DOHH2 (cell line): Measurements from ENCODE around the gene LRRC61.

Experiments used
- H3F3A ChIP-seq: fragments of 200-600 bp; sonication (generic), shearing (Covaris generic); 2 replicates; pipeline ENCODE4 v1.6.0; 2016; ENCODE audit warnings: antibody characterized with exemption, mild to moderate bottlenecking; ENCODE audit not compliant: control insufficient read depth, insufficient read depth
- H3K27ac ChIP-seq: fragments of 200-600 bp; sonication (generic); 2 replicates; pipeline ENCODE4 v1.5.1; 2014; ENCODE audit warnings: low read depth, mild to moderate bottlenecking, low read length, moderate library complexity
- H3K27me3 ChIP-seq: fragments of 200-600 bp; sonication (generic); 2 replicates; pipeline ENCODE4 v1.6.1; 2014; ENCODE audit warnings: mild to moderate bottlenecking, low read length, mixed read lengths; ENCODE audit not compliant: control insufficient read depth
- H3K36me3 ChIP-seq: fragments of 200-600 bp; sonication (generic); 2 replicates; pipeline ENCODE4 v1.6.1; 2014; ENCODE audit warnings: mild to moderate bottlenecking, low read length, moderate library complexity, mixed read lengths; ENCODE audit not compliant: control insufficient read depth
- H3K4me1 ChIP-seq: fragments of 200-600 bp; sonication (generic); 2 replicates; pipeline ENCODE4 v1.6.1; 2014; ENCODE audit warnings: mild to moderate bottlenecking, low read length, mixed read lengths; ENCODE audit not compliant: control insufficient read depth
- H3K4me2 ChIP-seq: fragments of 200-600 bp; sonication (generic); 2 replicates; pipeline ENCODE4 v1.6.0; 2014; ENCODE audit warnings: mild to moderate bottlenecking, low read length, moderate library complexity
- H3K4me3 ChIP-seq: fragments of 200-600 bp; sonication (generic); 2 replicates; pipeline ENCODE4 v1.5.1; 2014; ENCODE audit warnings: mild to moderate bottlenecking, low read length, mixed read lengths
- H3K79me2 ChIP-seq: fragments of 200-600 bp; sonication (generic); 2 replicates; pipeline ENCODE4 v1.6.1; 2014; ENCODE audit warnings: mild to moderate bottlenecking, low read length, mixed read lengths; ENCODE audit not compliant: control insufficient read depth
- H3K9me2 ChIP-seq: fragments of 200-600 bp; sonication (generic); replicated peaks from 2 replicates; pipeline ENCODE4 v1.6.1; 2014; ENCODE audit warnings: mild to moderate bottlenecking, low read length, mixed read lengths; ENCODE audit not compliant: control insufficient read depth
- H3K9me3 ChIP-seq: fragments of 200-600 bp; sonication (generic); 2 replicates; pipeline ENCODE4 v1.6.1; 2014; ENCODE audit warnings: antibody characterized with exemption, low read length, mixed read lengths; ENCODE audit not compliant: control insufficient read depth, insufficient read depth
- H4K20me1 ChIP-seq: fragments of 200-600 bp; sonication (generic); 2 replicates; pipeline ENCODE4 v1.6.0; 2014; ENCODE audit warnings: low read depth, mild to moderate bottlenecking, antibody characterized with exemption, low read length, moderate library complexity; ENCODE audit not compliant: control insufficient read depth, insufficient read depth
- EZH2phosphoT487 ChIP-seq: fragments of 200-600 bp; sonication (generic); IDR thresholded peaks from 2 replicates; pipeline ENCODE4 v1.6.1; 2017; ENCODE audit warnings: borderline replicate concordance, mild to moderate bottlenecking, antibody characterized with exemption, low read length, moderate library complexity, mixed read lengths
- TF ChIP-seq, protein P1 (sequence below): fragments of 200-600 bp; sonication (generic); IDR thresholded peaks from one replicate; pipeline ENCODE4 v1.5.1; 2014; ENCODE audit warnings: antibody characterized with exemption, mild to moderate bottlenecking, low read depth, low read length; ENCODE audit not compliant: poor library complexity, severe bottlenecking

LRRC61 gene

DNA sequence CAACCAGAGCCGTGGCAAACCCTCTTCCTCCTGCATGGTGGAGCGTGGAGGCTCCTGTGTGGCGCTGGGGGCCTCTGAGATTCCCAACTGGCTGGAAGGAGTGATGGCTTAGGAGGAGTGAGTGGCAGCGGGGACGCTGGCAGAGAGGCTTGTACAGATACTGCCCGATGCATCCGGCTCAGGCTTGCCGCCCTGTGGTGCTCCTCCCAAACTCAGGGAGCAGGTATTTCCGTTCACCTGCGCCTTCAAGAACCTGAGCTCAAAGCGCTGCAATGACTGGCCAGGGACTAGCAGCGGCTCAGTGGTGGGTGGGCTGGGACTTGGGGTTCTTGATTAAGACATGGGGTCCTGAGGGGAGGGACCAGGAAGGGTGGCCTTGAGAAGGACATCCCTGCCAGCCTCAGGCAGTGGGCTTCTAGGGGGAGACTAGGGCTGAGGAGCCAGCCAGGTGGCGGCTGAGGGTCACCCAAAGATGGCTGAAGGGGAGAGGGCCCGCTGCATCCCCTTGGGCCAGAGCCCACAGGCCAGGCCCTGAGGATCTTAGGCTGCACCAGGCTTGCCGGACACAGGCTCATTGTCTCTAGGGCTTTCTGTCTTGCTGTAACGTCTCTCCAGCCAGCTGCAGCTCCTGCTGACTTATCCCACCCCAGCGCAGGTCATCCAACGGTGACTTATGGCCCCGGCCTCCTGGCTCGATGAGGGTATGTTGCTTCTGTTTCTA, 59.1 kb downstream of the LRRC61 start:
- Histone ChIP-seq H3K4me3 (peak overlapping the region; percentile 72), H3K27ac (peak overlapping the region; percentile 67), H3K4me1 (peaks cover 70% of the 10 kb centered on the region), H3K27me3 (no peaks in the 10 kb centered on the region), H3K9me3 (no peaks in the 10 kb centered on the region), H3K36me3 (peaks cover 15% of the 10 kb centered on the region), H3K9me2 (no peaks in the 10 kb centered on the region), H3K79me2 (peaks cover 54% of the 10 kb centered on the region), H3K4me2 (peak overlapping the region; percentile 86), H4K20me1 (no peaks in the 10 kb centered on the region; the same call in 1 of the 2 replicates), H3F3A (peaks cover 25% of the 10 kb centered on the region)
- TF ChIP-seq, protein P1, sequence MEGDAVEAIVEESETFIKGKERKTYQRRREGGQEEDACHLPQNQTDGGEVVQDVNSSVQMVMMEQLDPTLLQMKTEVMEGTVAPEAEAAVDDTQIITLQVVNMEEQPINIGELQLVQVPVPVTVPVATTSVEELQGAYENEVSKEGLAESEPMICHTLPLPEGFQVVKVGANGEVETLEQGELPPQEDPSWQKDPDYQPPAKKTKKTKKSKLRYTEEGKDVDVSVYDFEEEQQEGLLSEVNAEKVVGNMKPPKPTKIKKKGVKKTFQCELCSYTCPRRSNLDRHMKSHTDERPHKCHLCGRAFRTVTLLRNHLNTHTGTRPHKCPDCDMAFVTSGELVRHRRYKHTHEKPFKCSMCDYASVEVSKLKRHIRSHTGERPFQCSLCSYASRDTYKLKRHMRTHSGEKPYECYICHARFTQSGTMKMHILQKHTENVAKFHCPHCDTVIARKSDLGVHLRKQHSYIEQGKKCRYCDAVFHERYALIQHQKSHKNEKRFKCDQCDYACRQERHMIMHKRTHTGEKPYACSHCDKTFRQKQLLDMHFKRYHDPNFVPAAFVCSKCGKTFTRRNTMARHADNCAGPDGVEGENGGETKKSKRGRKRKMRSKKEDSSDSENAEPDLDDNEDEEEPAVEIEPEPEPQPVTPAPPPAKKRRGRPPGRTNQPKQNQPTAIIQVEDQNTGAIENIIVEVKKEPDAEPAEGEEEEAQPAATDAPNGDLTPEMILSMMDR, result peak; percentile 13
- no peak for TF ChIP-seq EZH2phosphoT487

DNA sequence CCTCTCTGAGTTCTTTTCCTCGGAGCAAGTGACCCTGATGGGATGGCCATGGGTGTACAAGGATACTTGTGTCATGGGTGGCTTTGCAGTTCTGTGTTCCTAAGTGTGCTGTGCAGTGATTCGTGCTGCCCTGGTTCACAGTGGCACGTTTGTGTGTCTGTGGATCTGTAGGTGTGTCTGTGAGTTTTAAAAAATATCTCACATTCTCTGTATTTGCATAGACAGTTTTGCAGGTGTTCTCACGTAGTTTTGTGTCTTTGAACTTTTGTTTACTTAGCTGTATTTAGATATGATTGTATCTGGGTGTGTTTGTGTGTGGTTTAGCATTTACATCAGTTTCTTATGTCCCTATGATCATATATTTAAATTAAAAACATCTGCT, 59.7 kb downstream of the LRRC61 start:
- Histone ChIP-seq H4K20me1 (no peaks in the 10 kb centered on the region; the same call in 1 of the 2 replicates), H3K79me2 (peaks cover 54% of the 10 kb centered on the region), H3K36me3 (peaks cover 15% of the 10 kb centered on the region), H3K9me3 (no peaks in the 10 kb centered on the region), H3F3A (peaks cover 20% of the 10 kb centered on the region), H3K27ac (peak overlapping the region; percentile 67), H3K9me2 (no peaks in the 10 kb centered on the region), H3K4me1 (peaks cover 65% of the 10 kb centered on the region), H3K4me2 (peak overlapping the region; percentile 86), H3K4me3 (peak overlapping the region; percentile 72), H3K27me3 (no peaks in the 10 kb centered on the region)
- TF ChIP-seq EZH2phosphoT487, result no peak
- TF ChIP-seq, protein P1, result no peak

DNA sequence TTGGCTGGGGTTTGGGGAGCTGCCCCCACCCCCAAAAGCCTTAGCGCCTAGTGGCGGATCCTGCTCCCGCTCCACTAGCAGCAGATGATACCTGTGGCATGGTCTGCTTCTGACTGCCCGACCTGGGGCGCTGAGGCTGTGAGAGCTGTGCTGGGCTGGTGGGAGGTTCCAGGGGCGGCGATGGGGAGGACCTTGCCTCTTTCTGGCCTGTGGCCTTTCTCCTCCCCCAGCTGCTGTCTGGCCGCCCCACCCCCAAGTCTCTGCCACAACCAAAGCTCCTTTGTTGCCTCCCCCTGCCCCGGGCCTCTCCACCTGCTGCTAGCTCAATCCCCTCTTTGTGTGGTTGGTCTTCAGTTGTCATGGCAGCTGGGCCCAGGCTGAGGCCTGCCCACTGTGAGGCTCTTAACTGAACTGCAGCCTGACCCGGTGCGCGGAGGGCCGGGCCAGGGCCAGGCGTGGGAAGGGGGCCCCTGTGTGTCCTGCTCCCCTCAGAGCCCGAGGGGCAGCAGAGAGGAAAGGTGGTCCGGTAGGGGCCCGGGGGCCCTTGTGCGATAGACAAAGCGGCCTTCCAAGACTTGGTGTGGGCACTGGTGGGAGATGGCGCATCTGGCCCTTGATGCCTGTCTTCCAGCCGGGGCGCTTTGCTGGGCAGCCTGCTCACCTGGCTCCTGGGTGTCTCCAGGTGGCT, 60.7 kb downstream of the LRRC61 start:
- Histone ChIP-seq H3K36me3 (peaks cover 15% of the 10 kb centered on the region), H3K4me2 (peak overlapping the region; percentile 86), H4K20me1 (no peaks in the 10 kb centered on the region; the same call in 1 of the 2 replicates), H3K79me2 (peaks cover 54% of the 10 kb centered on the region), H3F3A (peaks cover 12% of the 10 kb centered on the region), H3K9me2 (no peaks in the 10 kb centered on the region), H3K27me3 (no peaks in the 10 kb centered on the region), H3K9me3 (no peaks in the 10 kb centered on the region), H3K27ac (peak overlapping the region; percentile 67), H3K4me1 (peaks cover 56% of the 10 kb centered on the region), H3K4me3 (peak overlapping the region; percentile 72)
- no peak for TF ChIP-seq EZH2phosphoT487
- TF ChIP-seq, protein P1, result no peak
